Right atrium auricular region (tissue), 2 donors: Measurements from ENCODE around the gene AP2A1. TPM values are rescaled to one million over a fixed set of nuclear protein-coding genes. Genes with fewer than 3 reads are reported as not detected.

Experiments
- DNase-seq: peaks from one replicate; pipeline ENCODE4 v3.0.0-alpha.2; 2019; ENCODE audit warnings: low spot score
- H3K27ac ChIP-seq, 2 donors: fragments of 200-600 bp; sonication (generic); 1 replicate in 1 of 2; 2 replicates in 1 of 2; pipeline ENCODE4 v1.5.1; 2016 to 2019
- H3K27me3 ChIP-seq, 2 donors: fragments of 200-600 bp; sonication (generic); one replicate each; pipeline versions ENCODE4 v1.5.1 to v1.6.0; 2017 to 2019
- H3K36me3 ChIP-seq: fragments of 200-600 bp; sonication (generic); one replicate; pipeline ENCODE4 v1.5.1; 2016
- H3K4me1 ChIP-seq, 2 donors: fragments of 200-600 bp; sonication (generic); one replicate each; pipeline versions ENCODE4 v1.5.1 to v1.6.0; 2017 to 2019
- H3K4me3 ChIP-seq, 2 donors: fragments of 200-600 bp; sonication (generic); 1 replicate in 1 of 2; 2 replicates in 1 of 2; pipeline ENCODE4 v1.5.1; 2017 to 2019; ENCODE audit warnings: mild to moderate bottlenecking in 1 of 2, moderate library complexity in 1 of 2
- H3K9me3 ChIP-seq, 2 donors: fragments of 200-600 bp; sonication (generic); one replicate each; pipeline ENCODE4 v1.5.1; 2019
- CTCF ChIP-seq, 2 donors: fragments of 200-600 bp; sonication (generic); IDR thresholded peaks; one replicate each; pipeline ENCODE4 v1.5.1; 2019; ENCODE audit warnings: antibody characterized with exemption in 2 of 2
- total RNA-seq, 2 donors: library from RNA; depleted of rRNA; stranded (reverse); fragments of >200 nt; gene quantifications; one replicate each; pipeline ENCODE4 v1.1.0, GENCODE V29; 2016

The AP2A1 gene
- total RNA-seq, 2 donors from 2014 or later = 72.5 to 97.3 TPM

GRCh38 chr19:49831592-49831991, 64.8 kb downstream of the AP2A1 start:
- no peak for DNase-seq
- H3K4me3 ChIP-seq = no peak overlapping the region
- no peak overlapping the region for H3K27ac ChIP-seq
- peaks cover 74% of the 10 kb centered on the region for H3K36me3 ChIP-seq
- no peaks in the 10 kb centered on the region for H3K9me3 ChIP-seq
- H3K27me3 ChIP-seq = no peaks in the 10 kb centered on the region
- TF ChIP-seq CTCF (IDR thresholded peaks at IDR 0.05) = no peak
- no peaks in the 10 kb centered on the region for H3K4me1 ChIP-seq

- Histone ChIP-seq H3K9me3 (no peaks in the 10 kb centered on the region), H3K4me3 (no peak overlapping the region), H3K36me3 (peaks cover 77% of the 10 kb centered on the region), H3K4me1 (no peaks in the 10 kb centered on the region), H3K27ac (no peak overlapping the region), H3K27me3 (no peaks in the 10 kb centered on the region)
- DNase-seq = no peak
- TF ChIP-seq CTCF (IDR thresholded peaks at IDR 0.05) = no peak
Observed at GRCh38 chr19:49832556-49832955, 65.8 kb downstream of the AP2A1 start.

GRCh38 chr19:49833599-49833998, 66.8 kb downstream of the AP2A1 start:
- DNase-seq = no peak
- Histone ChIP-seq H3K4me3 (no peak overlapping the region), H3K27me3 (no peaks in the 10 kb centered on the region), H3K27ac (no peak overlapping the region), H3K4me1 (no peaks in the 10 kb centered on the region), H3K9me3 (no peaks in the 10 kb centered on the region), H3K36me3 (peaks cover 77% of the 10 kb centered on the region)
- no peak for TF ChIP-seq CTCF (IDR thresholded peaks at IDR 0.05)

- no peak for TF ChIP-seq CTCF (IDR thresholded peaks at IDR 0.05)
- Histone ChIP-seq H3K27ac (no peak overlapping the region), H3K36me3 (peaks cover 62% of the 10 kb centered on the region), H3K4me1 (no peaks in the 10 kb centered on the region), H3K9me3 (no peaks in the 10 kb centered on the region), H3K27me3 (no peaks in the 10 kb centered on the region), H3K4me3 (no peak overlapping the region)
- DNase-seq = no peak
Observed at GRCh38 chr19:49835562-49835961, 68.8 kb downstream of the AP2A1 start.

- H3K27me3 ChIP-seq = no peaks in the 10 kb centered on the region
- peaks cover 54% of the 10 kb centered on the region for H3K36me3 ChIP-seq
- no peak overlapping the region for H3K27ac ChIP-seq
- no peaks in the 10 kb centered on the region for H3K4me1 ChIP-seq
- H3K4me3 ChIP-seq = no peak overlapping the region
- DNase-seq = no peak
- H3K9me3 ChIP-seq = no peaks in the 10 kb centered on the region
- TF ChIP-seq CTCF (IDR thresholded peaks at IDR 0.05) = no peak
Observed at GRCh38 chr19:49836176-49837008, 69.6 kb downstream of the AP2A1 start.

- H3K9me3 ChIP-seq = no peaks in the 10 kb centered on the region
- no peak for TF ChIP-seq CTCF (IDR thresholded peaks at IDR 0.05)
- H3K4me1 ChIP-seq = no peaks in the 10 kb centered on the region
- H3K4me3 ChIP-seq = no peak overlapping the region
- peaks cover 48% of the 10 kb centered on the region for H3K36me3 ChIP-seq
- no peak overlapping the region for H3K27ac ChIP-seq
- no peaks in the 10 kb centered on the region for H3K27me3 ChIP-seq
- no peak for DNase-seq
Observed at GRCh38 chr19:49837009-49837310, 70.2 kb downstream of the AP2A1 start.
